OCI-LY7 (cell line): ENCODE results near the gene ERCC1. TPM values are rescaled to one million over a fixed set of nuclear protein-coding genes. Genes with fewer than 3 reads are reported as not detected.

Experiments
- BruUV-seq: library from RNA; stranded (reverse); fragments of 400-500 nt; replicated peaks from 2 replicates; lab custom pipeline; 2021; lab: Mats Ljungman, UMichigan
- CTCF ChIA-PET: fragments of 300-600 bp; sonication (Branson Sonifier 250); formaldehyde crosslinking; loops from one replicate; lab custom pipeline; 2022; ENCODE audit warnings: antibody characterized with exemption; ENCODE audit not compliant: unreplicated experiment; lab: Charles Lee
- POLR2A ChIA-PET: fragments of 300-600 bp; sonication (Branson Sonifier 250); formaldehyde crosslinking; loops from one replicate; lab custom pipeline; 2022; ENCODE audit warnings: antibody characterized with exemption; lab: Charles Lee
- DNase-seq: peaks from one replicate; pipeline ENCODE4 v3.0.0-alpha.2; 2015; ENCODE audit warnings: low spot score
- H2AFZ ChIP-seq: fragments of 200-600 bp; sonication (generic), shearing (Covaris generic); 2 replicates; pipeline ENCODE4 v1.6.1; 2014; ENCODE audit warnings: mild to moderate bottlenecking, antibody characterized with exemption, low read length, moderate library complexity
- H3K27ac ChIP-seq: fragments of 200-600 bp; sonication (generic); 2 replicates; pipeline ENCODE4 v1.5.1; 2014; ENCODE audit warnings: mixed run types, low read depth, mild to moderate bottlenecking, moderate library complexity, low read length, inconsistent platforms; ENCODE audit not compliant: poor library complexity, severe bottlenecking
- H3K36me3 ChIP-seq: fragments of 200-600 bp; sonication (generic); 2 replicates; pipeline ENCODE4 v1.6.1; 2014; ENCODE audit warnings: mild to moderate bottlenecking, antibody characterized with exemption, low read length, moderate library complexity, mixed read lengths; ENCODE audit not compliant: insufficient read depth
- H3K4me1 ChIP-seq: fragments of 200-600 bp; sonication (generic); 2 replicates; pipeline ENCODE4 v1.5.1; 2014; ENCODE audit warnings: mild to moderate bottlenecking, low read length; ENCODE audit not compliant: insufficient read depth, poor library complexity, severe bottlenecking
- H3K4me2 ChIP-seq: fragments of 200-600 bp; sonication (generic); 2 replicates; pipeline ENCODE4 v1.6.1; 2014; ENCODE audit warnings: mild to moderate bottlenecking, low read length
- H3K4me3 ChIP-seq: fragments of 200-600 bp; sonication (generic); 2 replicates; pipeline ENCODE4 v1.5.1; 2014; ENCODE audit warnings: mild to moderate bottlenecking, low read depth, low read length; ENCODE audit not compliant: poor library complexity, severe bottlenecking
- H3K79me2 ChIP-seq: fragments of 200-600 bp; sonication (generic); 2 replicates; pipeline ENCODE4 v1.6.1; 2016; ENCODE audit warnings: low read depth, mild to moderate bottlenecking, low read length, moderate library complexity, mixed read lengths; ENCODE audit not compliant: insufficient read depth
- H3K9me2 ChIP-seq: fragments of 200-600 bp; sonication (generic); 2 replicates; pipeline ENCODE4 v1.6.1; 2016; ENCODE audit warnings: mild to moderate bottlenecking, low read length, mixed read lengths; ENCODE audit not compliant: insufficient read depth
- H3K9me3 ChIP-seq: fragments of 200-600 bp; sonication (generic); 2 replicates; pipeline ENCODE4 v1.6.1; 2014; ENCODE audit warnings: mild to moderate bottlenecking, mixed run types, low read length, mixed read lengths
- H4K20me1 ChIP-seq: fragments of 200-600 bp; sonication (generic); 2 replicates; pipeline ENCODE4 v1.6.1; 2014; ENCODE audit warnings: mild to moderate bottlenecking, antibody characterized with exemption, low read length, moderate library complexity, mixed read lengths; ENCODE audit not compliant: insufficient read depth
- EZH2phosphoT487 ChIP-seq: fragments of 200-600 bp; sonication (generic); IDR thresholded peaks from 2 replicates; pipeline ENCODE4 v1.6.1; 2018; ENCODE audit warnings: low read depth, borderline replicate concordance, mild to moderate bottlenecking, mixed run types, antibody characterized with exemption, low read length, moderate library complexity, mixed read lengths
- intact Hi-C: fragments of 100-400 bp; cut with micrococcal nuclease; formaldehyde crosslinking; loops from one replicate; pipeline ENCODE4 v1.10.0; 2022; ENCODE audit not compliant: unreplicated experiment
- total RNA-seq, 2 experiments: library from RNA; depleted of rRNA in 1 of 2; stranded (reverse); fragments of >200 nt in 1 of 2; shearing (Covaris generic) in 1 of 2; gene quantifications; 2 replicates each; pipeline ENCODE4 v1.2.3, GENCODE V29; 2014 to 2022
- TF ChIP-seq, protein P1 (sequence below): fragments of 200-600 bp; sonication (generic); conservative IDR thresholded peaks from 2 replicates; pipeline ENCODE4 v1.5.1; 2014; ENCODE audit warnings: mild to moderate bottlenecking, antibody characterized with exemption, low read length, moderate library complexity, mixed read lengths

The ERCC1 gene
- total RNA-seq, 2 experiments from 2014 or later: 46.2 to 125 TPM

DNA sequence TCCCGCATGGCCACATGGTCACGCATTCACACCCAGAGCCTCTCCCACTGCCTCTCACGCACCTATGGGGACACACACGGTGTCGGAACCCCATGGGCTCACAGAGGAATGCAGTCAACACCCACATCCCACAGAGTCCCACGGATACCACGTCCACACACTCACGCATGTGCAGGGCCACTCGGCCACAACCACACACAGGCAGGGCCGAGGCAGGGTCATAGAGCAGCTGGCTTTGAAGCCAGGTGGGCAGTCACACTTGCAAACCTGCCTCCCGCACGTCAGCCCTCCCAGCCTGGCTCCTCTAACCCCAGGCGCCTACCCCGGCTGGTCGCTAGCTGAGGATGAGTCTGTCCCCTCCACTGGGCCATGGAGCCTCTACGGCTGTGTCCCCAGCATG is 61.4 kb downstream of the ERCC1 start:
- H3K36me3 ChIP-seq: peaks cover 18% of the 10 kb centered on the region; the same call in 1 of the 2 replicates
- no peaks in the 10 kb centered on the region for H3K9me2 ChIP-seq
- H3K27ac ChIP-seq: no peak overlapping the region
- POLR2A ChIA-PET: no interaction called here
- no peaks in the 10 kb centered on the region for H4K20me1 ChIP-seq
- no peak overlapping the region for H2AFZ ChIP-seq
- H3K9me3 ChIP-seq: no peaks in the 10 kb centered on the region
- intact Hi-C loops: no loop called here
- DNase-seq: no peak
- no TSS peak for BruUV-seq
- no peak overlapping the region for H3K4me3 ChIP-seq
- no peaks in the 10 kb centered on the region for H3K4me1 ChIP-seq
- H3K4me2 ChIP-seq: no peak overlapping the region
- TF ChIP-seq EZH2phosphoT487: no peak
- TF ChIP-seq, protein P1, sequence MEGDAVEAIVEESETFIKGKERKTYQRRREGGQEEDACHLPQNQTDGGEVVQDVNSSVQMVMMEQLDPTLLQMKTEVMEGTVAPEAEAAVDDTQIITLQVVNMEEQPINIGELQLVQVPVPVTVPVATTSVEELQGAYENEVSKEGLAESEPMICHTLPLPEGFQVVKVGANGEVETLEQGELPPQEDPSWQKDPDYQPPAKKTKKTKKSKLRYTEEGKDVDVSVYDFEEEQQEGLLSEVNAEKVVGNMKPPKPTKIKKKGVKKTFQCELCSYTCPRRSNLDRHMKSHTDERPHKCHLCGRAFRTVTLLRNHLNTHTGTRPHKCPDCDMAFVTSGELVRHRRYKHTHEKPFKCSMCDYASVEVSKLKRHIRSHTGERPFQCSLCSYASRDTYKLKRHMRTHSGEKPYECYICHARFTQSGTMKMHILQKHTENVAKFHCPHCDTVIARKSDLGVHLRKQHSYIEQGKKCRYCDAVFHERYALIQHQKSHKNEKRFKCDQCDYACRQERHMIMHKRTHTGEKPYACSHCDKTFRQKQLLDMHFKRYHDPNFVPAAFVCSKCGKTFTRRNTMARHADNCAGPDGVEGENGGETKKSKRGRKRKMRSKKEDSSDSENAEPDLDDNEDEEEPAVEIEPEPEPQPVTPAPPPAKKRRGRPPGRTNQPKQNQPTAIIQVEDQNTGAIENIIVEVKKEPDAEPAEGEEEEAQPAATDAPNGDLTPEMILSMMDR: no peak
- no peaks in the 10 kb centered on the region for H3K79me2 ChIP-seq
- CTCF ChIA-PET: no interaction called here

DNA sequence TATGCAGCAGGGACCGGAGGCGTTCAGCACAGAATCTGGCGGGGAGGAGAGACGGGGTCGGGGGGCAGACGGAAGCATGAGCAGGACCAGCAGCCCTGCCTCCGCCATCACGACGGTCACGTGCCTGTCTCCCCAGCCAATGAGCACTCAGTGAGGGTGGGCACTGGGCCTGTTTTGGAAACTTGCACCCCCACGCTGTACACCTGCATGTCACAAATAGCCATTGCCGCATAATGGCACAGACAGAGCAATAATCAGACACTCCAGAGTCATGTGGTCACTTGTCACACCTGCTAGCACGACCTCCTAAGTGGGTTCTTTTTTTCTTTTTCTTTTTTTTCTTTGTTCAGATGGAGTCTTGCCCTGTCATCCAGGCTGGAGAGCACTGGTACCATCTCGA is 62.1 kb downstream of the ERCC1 start:
- intact Hi-C loops: no loop called here
- Histone ChIP-seq H3K27ac (no peak overlapping the region), H3K4me1 (no peaks in the 10 kb centered on the region), H3K79me2 (no peaks in the 10 kb centered on the region), H3K9me2 (no peaks in the 10 kb centered on the region), H4K20me1 (no peaks in the 10 kb centered on the region), H3K4me2 (no peak overlapping the region), H3K36me3 (peaks cover 18% of the 10 kb centered on the region; the same call in 1 of the 2 replicates), H3K4me3 (no peak overlapping the region), H2AFZ (no peak overlapping the region), H3K9me3 (no peaks in the 10 kb centered on the region)
- DNase-seq: peak; percentile 42
- BruUV-seq: no TSS peak
- CTCF ChIA-PET: no interaction called here
- POLR2A ChIA-PET: no interaction called here
- TF ChIP-seq, protein P1: no peak
- TF ChIP-seq EZH2phosphoT487: no peak

DNA sequence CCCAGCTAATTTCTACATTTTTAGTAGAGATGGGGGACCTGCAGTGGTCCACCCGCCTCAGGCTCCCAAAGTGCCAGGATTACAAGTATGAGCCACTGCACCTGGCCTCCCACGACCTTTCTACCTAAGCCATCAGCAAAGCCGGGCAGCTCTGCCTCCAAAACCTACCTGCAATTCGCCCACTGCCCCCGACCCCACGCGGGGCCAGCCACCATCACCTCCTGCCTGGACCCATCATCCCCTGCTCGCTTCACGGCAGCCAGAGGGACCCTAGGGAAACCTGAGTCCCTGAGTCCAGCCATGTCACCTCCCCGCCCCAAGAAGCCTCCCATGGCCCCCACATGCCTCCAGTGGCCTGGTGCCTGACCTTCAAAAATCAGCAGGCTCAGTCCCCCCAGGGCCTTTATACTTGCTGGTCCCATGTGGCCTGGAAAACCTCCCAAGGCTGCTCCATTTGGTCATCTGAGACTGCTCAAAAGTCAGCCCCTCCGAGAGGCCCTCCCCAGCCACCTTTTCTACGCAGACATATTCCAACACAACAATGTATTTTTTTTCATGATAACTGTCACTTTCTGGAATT is 65.4 kb downstream of the ERCC1 start:
- ChIA-PET CTCF (no interaction called here), POLR2A (no interaction called here)
- Histone ChIP-seq H3K4me1 (no peaks in the 10 kb centered on the region), H3K4me3 (no peak overlapping the region), H3K27ac (no peak overlapping the region), H3K79me2 (no peaks in the 10 kb centered on the region), H3K4me2 (no peak overlapping the region), H3K36me3 (peaks cover 29% of the 10 kb centered on the region), H4K20me1 (no peaks in the 10 kb centered on the region), H3K9me2 (no peaks in the 10 kb centered on the region), H2AFZ (no peak overlapping the region), H3K9me3 (no peaks in the 10 kb centered on the region)
- no peak for DNase-seq
- intact Hi-C loops: no loop called here
- BruUV-seq: no TSS peak
- TF ChIP-seq EZH2phosphoT487: no peak
- TF ChIP-seq, protein P1: no peak
